Measurements from ENCODE around the gene MS4A4A. TPM values are rescaled to one million over a fixed set of nuclear protein-coding genes. Genes with fewer than 3 reads are reported as not detected.

The MS4A4A gene
- total and polyA plus RNA-seq, 2 experiments from 2014 or later: not detected

GRCh38 chr11:60315871-60316270, 35.4 kb downstream of the MS4A4A start:
- Histone ChIP-seq H3K27ac (no peak overlapping the region), H3K9me3 (ENCODE audit: low read depth) (no peaks in the 10 kb centered on the region), H3K4me1 (ENCODE audit: low read depth) (no peaks in the 10 kb centered on the region), H3K36me3 (no peaks in the 10 kb centered on the region), H3K4me3 (no peak overlapping the region), H3K27me3 (no peaks in the 10 kb centered on the region)
- peak; percentile 1 to 2 for DNase-seq (ENCODE audit: low read depth in 1 of 2, low spot score in 1 of 2)
- TF ChIP-seq CTCF (IDR thresholded peaks at IDR 0.05; ENCODE audit: low read depth, low read length): no peak

- Histone ChIP-seq H3K4me3 (no peak overlapping the region), H3K4me1 (ENCODE audit: low read depth) (no peaks in the 10 kb centered on the region), H3K36me3 (no peaks in the 10 kb centered on the region), H3K27ac (no peak overlapping the region), H3K27me3 (no peaks in the 10 kb centered on the region), H3K9me3 (ENCODE audit: low read depth) (no peaks in the 10 kb centered on the region)
- no peak for DNase-seq (ENCODE audit: low read depth in 1 of 2, low spot score in 1 of 2)
- TF ChIP-seq CTCF (IDR thresholded peaks at IDR 0.05; ENCODE audit: low read depth, low read length): no peak
These were observed 35.9 kb downstream of the MS4A4A start for GRCh38 chr11:60316317-60316716.

GRCh38 chr11:60318726-60319125, 38.3 kb downstream of the MS4A4A start:
- H3K4me1 ChIP-seq (ENCODE audit: low read depth): no peaks in the 10 kb centered on the region
- H3K27me3 ChIP-seq: no peaks in the 10 kb centered on the region
- H3K9me3 ChIP-seq (ENCODE audit: low read depth): no peaks in the 10 kb centered on the region
- no peak overlapping the region for H3K4me3 ChIP-seq
- no peak for DNase-seq (ENCODE audit: low read depth in 1 of 2, low spot score in 1 of 2)
- no peak for TF ChIP-seq CTCF (IDR thresholded peaks at IDR 0.05; ENCODE audit: low read depth, low read length)
- H3K36me3 ChIP-seq: no peaks in the 10 kb centered on the region
- no peak overlapping the region for H3K27ac ChIP-seq

- no peaks in the 10 kb centered on the region for H3K36me3 ChIP-seq
- no peaks in the 10 kb centered on the region for H3K4me1 ChIP-seq (ENCODE audit: low read depth)
- H3K4me3 ChIP-seq: no peak overlapping the region
- no peaks in the 10 kb centered on the region for H3K27me3 ChIP-seq
- no peak for DNase-seq (ENCODE audit: low read depth in 1 of 2, low spot score in 1 of 2)
- no peak overlapping the region for H3K27ac ChIP-seq
- no peaks in the 10 kb centered on the region for H3K9me3 ChIP-seq (ENCODE audit: low read depth)
- TF ChIP-seq CTCF (IDR thresholded peaks at IDR 0.05; ENCODE audit: low read depth, low read length): no peak
These were observed 40.6 kb downstream of the MS4A4A start for GRCh38 chr11:60321051-60321450.

GRCh38 chr11:60326955-60327354, 46.5 kb downstream of the MS4A4A start, which contains the start of gene MS4A6E:
MS4A6E (plus strand) TSS chr11:60327255; CDS start chr11:60334896, 7,641 bp downstream.
- H3K27ac ChIP-seq: no peak within 1 kb of the TSS
- no peaks in the 10 kb centered on the region for H3K36me3 ChIP-seq
- no peak for TF ChIP-seq CTCF (IDR thresholded peaks at IDR 0.05; ENCODE audit: low read depth, low read length)
- no peak for DNase-seq (ENCODE audit: low read depth in 1 of 2, low spot score in 1 of 2)
- H3K4me3 ChIP-seq: no peak within 1 kb of the TSS
- no peaks in the 10 kb centered on the region for H3K4me1 ChIP-seq (ENCODE audit: low read depth)
- H3K9me3 ChIP-seq (ENCODE audit: low read depth): no peaks in the 10 kb centered on the region
- no peaks in the 10 kb centered on the region for H3K27me3 ChIP-seq

GRCh38 chr11:60328460-60328859, 48.0 kb downstream of the MS4A4A start:
- no peaks in the 10 kb centered on the region for H3K36me3 ChIP-seq
- no peaks in the 10 kb centered on the region for H3K4me1 ChIP-seq (ENCODE audit: low read depth)

More at GRCh38 chr11:60328460-60328859, 48.0 kb downstream of the MS4A4A start:
- Histone ChIP-seq H3K4me3 (no peak overlapping the region), H3K9me3 (ENCODE audit: low read depth) (no peaks in the 10 kb centered on the region), H3K27ac (no peak overlapping the region), H3K27me3 (no peaks in the 10 kb centered on the region)
- no peak for DNase-seq (ENCODE audit: low read depth in 1 of 2, low spot score in 1 of 2)
- TF ChIP-seq CTCF (IDR thresholded peaks at IDR 0.05; ENCODE audit: low read depth, low read length): no peak
